PC-3 (cell line): ENCODE results near the gene BCAP29.

Experiments
- EZH2 ChIP-seq: fragments of 300-600 bp; sonication (generic); IDR thresholded peaks from one replicate; pipeline ENCODE4 v1.6.1; 2017; ENCODE audit warnings: antibody characterized with exemption, mild to moderate bottlenecking, low read length; ENCODE audit not compliant: unreplicated experiment
- EZH2phosphoT487 ChIP-seq: fragments of 300-600 bp; sonication (generic); IDR thresholded peaks from 2 replicates; pipeline ENCODE4 v1.6.1; 2018; ENCODE audit warnings: mild to moderate bottlenecking, antibody characterized with exemption, low read length, borderline replicate concordance
- TF ChIP-seq, protein P1 (sequence below): fragments of 300-600 bp; sonication (generic); conservative IDR thresholded peaks from 2 replicates; pipeline ENCODE4 v1.5.1; 2017; ENCODE audit warnings: antibody characterized with exemption, low read depth, mild to moderate bottlenecking, low read length

GRCh38 chr7:107530751-107531150 lies 49.3 kb upstream of the BCAP29 start:
- TF ChIP-seq EZH2 (no peak), EZH2phosphoT487 (no peak)
- TF ChIP-seq, protein P1, sequence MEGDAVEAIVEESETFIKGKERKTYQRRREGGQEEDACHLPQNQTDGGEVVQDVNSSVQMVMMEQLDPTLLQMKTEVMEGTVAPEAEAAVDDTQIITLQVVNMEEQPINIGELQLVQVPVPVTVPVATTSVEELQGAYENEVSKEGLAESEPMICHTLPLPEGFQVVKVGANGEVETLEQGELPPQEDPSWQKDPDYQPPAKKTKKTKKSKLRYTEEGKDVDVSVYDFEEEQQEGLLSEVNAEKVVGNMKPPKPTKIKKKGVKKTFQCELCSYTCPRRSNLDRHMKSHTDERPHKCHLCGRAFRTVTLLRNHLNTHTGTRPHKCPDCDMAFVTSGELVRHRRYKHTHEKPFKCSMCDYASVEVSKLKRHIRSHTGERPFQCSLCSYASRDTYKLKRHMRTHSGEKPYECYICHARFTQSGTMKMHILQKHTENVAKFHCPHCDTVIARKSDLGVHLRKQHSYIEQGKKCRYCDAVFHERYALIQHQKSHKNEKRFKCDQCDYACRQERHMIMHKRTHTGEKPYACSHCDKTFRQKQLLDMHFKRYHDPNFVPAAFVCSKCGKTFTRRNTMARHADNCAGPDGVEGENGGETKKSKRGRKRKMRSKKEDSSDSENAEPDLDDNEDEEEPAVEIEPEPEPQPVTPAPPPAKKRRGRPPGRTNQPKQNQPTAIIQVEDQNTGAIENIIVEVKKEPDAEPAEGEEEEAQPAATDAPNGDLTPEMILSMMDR = no peak
